Tibial nerve (tissue), 3 donors: ENCODE data around the gene ZNF385B.

Source experiments
- CTCF ChIP-seq, 5 experiments: fragments of 200-600 bp in 3 of 5; fragments of 450-650 bp in 2 of 5; sonication (generic) in 3 of 5; IDR thresholded peaks; one replicate each; pipeline ENCODE4 v1.5.1; 2016 to 2019; ENCODE audit warnings: antibody characterized with exemption in 5 of 5, mild to moderate bottlenecking in 3 of 5, moderate library complexity in 2 of 5
- POLR2A ChIP-seq, 2 donors: fragments of 450-650 bp; IDR thresholded peaks; one replicate each; pipeline ENCODE4 v1.6.1; 2017; ENCODE audit warnings: antibody characterized with exemption in 2 of 2, mild to moderate bottlenecking in 2 of 2, moderate library complexity in 2 of 2

DNA sequence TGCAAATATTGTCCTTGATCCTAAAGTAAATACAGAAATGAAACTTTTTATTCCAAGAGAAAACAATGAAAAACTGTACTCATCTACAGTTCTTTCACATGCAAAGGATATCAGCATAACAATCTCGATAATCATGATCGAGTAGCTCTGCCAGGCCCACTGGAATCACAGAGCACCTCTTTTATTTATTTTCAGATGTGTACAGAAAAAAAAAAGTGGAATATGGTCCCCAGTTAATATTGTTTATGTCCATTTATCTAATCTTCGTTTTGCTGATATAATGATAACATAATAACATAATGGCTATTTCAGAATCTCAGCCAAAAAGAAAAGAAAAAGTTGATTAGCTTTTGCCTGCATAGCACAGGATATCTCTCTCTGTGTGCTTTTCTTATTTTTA is 6.5 kb downstream of the ZNF385B start:
- TF ChIP-seq POLR2A (IDR thresholded peaks at IDR 0.05) (no peak), CTCF (IDR thresholded peaks at IDR 0.05) (no peak)
